GM18505 (cell line): ENCODE measurements around the gene GLIPR1L1.

ENCODE experiments used
- ATAC-seq: cut with Tn5 transposase; IDR thresholded peaks from one replicate; pipeline ENCODE4 v1.9.1; 2021; ENCODE audit not compliant: unreplicated experiment
- POLR2A ChIP-seq: IDR thresholded peaks from 4 replicates; pipeline ENCODE4 v1.6.1; 2011; ENCODE audit warnings: borderline replicate concordance; ENCODE audit not compliant: insufficient read depth, insufficient read length; ENCODE audit errors: extremely low read depth

GLIPR1L1 gene

DNA sequence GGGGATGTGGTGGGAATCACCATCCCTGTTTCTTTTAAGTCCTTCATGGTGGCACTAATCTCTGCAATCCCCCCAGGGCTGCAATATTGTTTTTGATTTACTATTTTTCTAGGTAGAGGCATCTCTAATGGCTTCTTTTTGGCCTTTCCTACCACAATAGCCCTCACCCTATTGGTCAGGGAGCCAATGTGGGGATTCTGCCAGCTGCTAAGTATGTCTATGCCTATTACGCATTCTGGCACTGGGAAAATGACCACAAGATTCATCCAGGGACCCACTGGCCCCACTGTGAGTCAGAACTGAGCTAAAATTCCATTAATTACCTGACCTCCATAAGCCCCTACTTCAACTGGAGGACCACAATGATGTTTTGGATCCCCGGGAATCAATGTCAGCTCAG, 40.5 kb downstream of the GLIPR1L1 start:
- no peak for TF ChIP-seq POLR2A
- ATAC-seq: no peak

DNA sequence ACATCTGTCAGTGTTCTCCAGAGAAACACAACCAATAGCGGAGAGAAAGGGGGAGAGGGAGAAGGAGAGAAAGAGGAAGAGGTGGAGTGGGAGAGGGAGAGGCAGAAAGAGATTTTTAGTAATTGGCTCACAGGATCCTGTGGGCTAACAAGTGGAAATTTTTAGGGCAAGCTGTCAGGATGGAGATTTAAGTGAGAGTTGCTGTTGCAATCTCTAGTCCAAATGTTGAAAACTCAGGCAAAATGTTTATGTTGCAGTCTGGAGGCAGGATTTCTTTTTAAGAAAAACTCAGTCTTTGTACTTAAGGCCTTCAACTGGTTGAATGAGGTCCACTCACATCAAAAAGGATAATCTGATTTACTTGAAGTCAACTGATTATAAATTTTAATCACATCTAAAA, 43.9 kb downstream of the GLIPR1L1 start:
- no peak for ATAC-seq

DNA sequence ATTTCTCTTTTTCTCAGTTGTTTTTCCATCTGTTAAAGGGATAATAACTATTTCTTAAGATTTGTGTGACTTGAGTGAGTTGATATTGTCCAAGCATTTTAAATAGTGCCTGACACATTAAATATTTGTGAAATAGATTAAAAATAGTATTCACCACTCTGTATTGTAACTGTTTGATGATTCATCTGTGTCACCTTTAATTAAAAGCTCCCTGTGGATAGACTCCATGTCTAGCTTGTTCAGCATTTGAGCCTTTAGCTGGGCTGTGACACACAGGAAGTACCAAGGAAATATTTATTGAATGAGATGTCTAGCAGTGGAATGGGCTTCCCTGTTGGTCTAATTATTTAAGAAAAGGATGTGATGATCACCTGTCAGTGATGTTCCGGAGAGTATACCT, 54.6 kb downstream of the GLIPR1L1 start:
- no peak for TF ChIP-seq POLR2A
- no peak for ATAC-seq

More for the DNA sequence above, 43.9 kb downstream of the GLIPR1L1 start:
- no peak for TF ChIP-seq POLR2A

DNA sequence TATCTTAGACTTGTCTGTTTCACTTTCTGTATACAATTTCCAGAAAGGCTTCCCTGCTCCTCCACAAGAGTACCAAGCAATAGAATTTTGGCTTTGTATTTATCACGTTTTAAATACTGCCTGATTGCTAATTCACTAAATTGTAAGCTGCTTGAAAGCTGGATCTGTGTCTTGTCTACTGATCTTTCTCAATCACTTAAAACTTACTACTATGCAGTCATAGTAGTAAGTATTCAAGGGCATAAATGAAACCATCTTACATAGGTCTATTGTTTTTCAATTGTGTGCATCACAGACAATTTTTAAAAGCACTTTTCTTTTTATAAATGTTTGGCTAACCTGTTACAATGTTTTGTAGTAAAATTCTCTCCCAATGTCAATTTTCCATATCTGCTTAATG, 55.2 kb downstream of the GLIPR1L1 start:
- no peak for TF ChIP-seq POLR2A
- no peak for ATAC-seq

DNA sequence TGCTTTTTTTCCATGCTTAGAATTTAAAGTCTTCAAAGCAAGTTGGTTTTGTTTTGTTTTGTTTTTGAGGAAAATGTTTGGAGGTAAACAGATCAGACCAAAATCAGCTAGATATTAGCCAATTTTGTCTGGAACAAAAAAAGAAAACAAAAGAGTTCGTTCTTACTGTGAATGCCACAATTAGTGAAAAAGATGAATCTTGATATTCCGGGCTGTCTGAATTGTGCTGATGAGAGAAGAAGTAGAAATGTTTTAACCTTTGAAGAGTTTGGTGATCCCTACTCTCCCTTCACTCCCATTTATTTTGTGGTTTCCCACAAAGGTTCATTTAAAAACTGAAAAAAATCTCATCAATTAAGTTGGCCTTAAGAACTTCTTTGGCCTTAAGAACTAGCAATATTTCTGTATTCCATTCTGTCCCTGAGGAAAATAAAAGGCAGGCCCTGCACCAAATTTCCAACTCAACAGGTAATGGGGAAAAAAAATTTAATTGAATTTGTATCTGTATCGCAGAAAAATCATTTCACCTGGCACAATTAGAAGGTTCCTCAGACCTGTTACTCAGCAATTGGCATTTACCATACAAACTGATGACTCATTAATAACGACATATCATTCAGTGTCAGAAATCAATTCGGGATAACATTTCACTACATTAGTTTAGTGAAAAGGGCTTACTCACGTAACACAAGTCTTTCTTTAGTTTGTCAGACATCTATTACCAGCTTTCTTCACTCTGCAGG, 55.9 kb downstream of the GLIPR1L1 start:
- no peak for TF ChIP-seq POLR2A
- ATAC-seq: no peak

DNA sequence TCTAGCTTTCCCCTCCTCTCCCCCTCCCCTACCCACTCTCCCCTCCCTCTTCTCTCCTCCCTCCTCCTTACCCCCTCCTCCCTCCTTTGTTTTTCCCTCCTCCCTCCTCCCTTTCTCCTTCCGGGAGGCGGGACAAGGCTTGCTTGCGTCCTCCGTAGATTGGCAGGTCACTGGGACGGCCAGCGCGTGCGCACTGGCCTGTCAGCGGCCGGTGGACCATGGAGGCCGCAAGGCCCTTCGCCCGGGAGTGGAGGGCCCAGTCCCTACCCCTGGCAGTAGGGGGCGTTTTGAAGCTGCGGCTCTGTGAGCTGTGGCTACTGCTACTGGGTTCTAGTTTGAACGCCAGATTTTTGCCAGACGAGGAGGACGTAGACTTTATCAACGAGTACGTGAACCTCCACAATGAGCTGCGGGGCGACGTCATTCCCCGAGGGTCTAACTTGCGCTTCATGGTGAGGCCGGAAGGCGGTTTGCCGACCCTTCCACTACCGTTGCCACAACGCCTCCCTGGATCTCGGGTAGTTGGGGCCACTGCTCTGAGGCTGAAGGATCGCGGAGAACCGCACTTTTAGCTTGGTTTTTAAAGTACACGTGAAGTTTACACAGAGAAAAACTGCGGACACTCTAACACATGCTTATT, 56.5 kb downstream of the GLIPR1L1 start, which contains the start of gene GLIPR1L2:
GLIPR1L2 (plus strand) TSS at position 191 of the 640 bp plus-strand sequence; CDS start at position 219, 28 bp downstream.
- peak; percentile 97 for ATAC-seq
- peak; percentile 31 for TF ChIP-seq POLR2A

DNA sequence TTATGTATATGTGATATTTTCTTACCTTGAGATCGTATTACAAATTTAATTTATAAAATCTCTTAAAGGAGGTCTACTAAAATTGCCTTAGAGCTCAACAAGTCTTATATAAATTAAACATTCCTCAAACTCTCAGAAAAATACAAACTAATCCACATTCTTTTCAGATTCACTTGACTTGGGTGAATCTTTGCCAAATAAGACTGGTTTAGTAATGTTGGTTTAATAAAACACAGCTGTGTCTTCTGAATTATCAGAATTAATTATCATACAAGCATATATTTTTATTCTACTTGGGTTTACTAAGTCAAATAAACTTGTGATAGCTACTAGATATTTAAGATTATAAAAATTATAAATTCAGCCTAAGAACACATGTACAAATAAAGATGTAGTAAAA, 69.8 kb downstream of the GLIPR1L1 start:
- ATAC-seq: no peak

DNA sequence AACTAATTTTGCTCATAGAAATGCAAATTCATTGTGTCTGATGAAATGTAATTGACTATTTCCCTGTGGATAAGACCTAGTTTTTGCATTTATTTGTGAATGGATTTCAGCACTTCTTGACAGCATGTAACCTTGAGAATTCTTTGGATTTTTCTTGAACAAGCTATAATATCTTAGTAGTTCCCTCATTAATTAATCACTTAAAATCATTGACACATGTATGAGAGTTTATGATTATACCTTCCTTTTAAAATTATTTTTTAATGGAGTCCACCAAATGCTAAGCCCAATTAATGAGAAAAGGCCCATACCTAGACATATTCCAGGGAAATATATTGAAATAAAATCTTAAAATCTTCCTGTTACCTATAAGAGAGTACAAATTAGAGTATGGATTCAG, 73.2 kb downstream of the GLIPR1L1 start:
- no peak for TF ChIP-seq POLR2A
- ATAC-seq: no peak

More for the DNA sequence above, 69.8 kb downstream of the GLIPR1L1 start:
- no peak for TF ChIP-seq POLR2A

DNA sequence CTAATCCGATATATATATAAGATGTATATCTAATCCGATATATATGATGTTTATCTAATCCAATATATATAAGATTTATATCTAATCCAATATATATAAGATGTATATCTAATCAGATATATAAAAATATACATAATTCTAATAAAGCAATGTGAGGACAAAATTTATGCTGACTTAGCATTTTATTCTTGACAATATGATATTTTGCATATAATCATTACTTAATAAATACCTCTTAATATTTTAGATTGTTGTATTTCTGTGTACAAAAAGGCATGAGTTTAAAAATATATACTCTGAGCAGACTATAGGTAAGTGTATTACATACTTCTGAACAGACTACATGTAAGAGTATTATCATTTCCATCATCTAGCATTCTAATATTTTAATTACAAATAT, 75.4 kb downstream of the GLIPR1L1 start:
- no peak for TF ChIP-seq POLR2A
- ATAC-seq: no peak

DNA sequence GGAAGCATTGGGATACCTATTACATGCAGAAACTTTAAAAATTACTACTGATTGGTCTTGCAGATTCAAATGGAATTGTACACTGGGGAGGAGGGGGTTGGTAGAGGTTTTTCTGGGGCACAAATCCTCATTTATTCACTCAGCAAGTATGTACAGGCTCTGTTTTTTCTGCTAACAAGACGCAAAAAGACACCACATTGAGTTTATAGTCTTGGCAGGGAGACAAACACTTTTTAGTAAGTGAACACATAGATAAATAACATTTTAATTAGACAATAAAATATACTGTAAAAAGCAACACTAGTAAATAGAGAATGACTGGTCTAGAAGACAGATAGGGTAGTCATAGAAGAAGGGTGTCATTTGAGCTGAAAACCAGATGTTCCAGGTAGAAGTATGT, 80.2 kb downstream of the GLIPR1L1 start:
- TF ChIP-seq POLR2A: no peak
- no peak for ATAC-seq

DNA sequence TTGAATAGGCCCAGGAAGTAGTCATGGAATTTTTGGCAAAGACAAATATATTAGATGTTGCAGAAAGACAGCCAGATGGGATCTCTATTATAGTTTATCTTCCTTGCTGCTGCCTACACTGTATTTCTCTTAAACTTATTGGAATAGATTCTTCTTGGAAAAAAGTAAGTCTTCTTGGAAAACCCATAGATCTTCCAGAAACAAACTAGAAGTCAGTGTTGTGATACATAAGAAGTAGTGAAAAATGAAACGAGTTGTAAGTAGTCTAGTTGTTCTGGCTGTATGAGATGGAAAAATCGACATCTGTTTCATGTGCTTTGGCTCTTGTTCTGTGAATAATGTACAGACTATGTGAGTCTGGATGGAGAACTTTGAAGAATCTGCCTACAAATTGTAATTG, 85.4 kb downstream of the GLIPR1L1 start:
- no peak for TF ChIP-seq POLR2A
- no peak for ATAC-seq
